Head of caudate nucleus (tissue), 42 donors: ENCODE measurements around the gene LMNTD2.

Experiments used
- DNase-seq, 42 donors: peaks; one replicate each; pipeline versions ENCODE4 v3.0.0 to v3.0.0-alpha.2; 2020 to 2021; ENCODE audit warnings: mixed read lengths in 7 of 42
- intact Hi-C: fragments of 100-400 bp; cut with DNase I; formaldehyde crosslinking; loops from one replicate; pipeline ENCODE4 v1.15.0; 2022

Gene LMNTD2

DNA sequence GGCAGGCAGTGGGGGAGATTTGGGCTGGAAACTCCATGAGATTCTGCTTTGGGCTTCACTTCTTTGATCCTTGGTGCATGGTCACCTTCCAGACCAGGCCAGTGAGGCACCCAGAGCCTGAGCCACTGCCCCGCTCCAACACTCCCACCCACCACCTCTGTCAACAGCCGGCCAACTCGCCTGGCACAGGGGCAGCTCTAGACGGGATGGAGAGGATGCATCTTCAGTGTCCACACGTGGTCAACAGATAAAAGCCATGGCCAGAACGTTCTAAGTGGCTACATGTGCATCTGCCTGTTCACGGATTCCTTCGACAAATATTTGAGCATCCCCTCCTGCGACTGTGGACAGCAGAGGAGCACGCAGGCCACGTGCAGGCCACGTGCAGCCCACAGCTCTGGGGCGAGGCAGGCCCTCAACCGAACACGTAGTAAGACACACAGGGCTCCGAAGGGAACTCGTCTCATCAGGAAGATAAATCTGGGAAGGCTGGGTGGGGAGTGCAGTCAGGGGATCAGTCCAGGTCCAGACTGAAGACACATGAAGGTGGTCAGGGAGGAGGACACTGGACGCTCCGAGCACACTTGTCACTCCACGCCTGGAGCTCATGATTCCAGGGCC is 22.0 kb downstream of the LMNTD2 start:
- DNase-seq: no peak
- intact Hi-C loops: no loop called here

DNA sequence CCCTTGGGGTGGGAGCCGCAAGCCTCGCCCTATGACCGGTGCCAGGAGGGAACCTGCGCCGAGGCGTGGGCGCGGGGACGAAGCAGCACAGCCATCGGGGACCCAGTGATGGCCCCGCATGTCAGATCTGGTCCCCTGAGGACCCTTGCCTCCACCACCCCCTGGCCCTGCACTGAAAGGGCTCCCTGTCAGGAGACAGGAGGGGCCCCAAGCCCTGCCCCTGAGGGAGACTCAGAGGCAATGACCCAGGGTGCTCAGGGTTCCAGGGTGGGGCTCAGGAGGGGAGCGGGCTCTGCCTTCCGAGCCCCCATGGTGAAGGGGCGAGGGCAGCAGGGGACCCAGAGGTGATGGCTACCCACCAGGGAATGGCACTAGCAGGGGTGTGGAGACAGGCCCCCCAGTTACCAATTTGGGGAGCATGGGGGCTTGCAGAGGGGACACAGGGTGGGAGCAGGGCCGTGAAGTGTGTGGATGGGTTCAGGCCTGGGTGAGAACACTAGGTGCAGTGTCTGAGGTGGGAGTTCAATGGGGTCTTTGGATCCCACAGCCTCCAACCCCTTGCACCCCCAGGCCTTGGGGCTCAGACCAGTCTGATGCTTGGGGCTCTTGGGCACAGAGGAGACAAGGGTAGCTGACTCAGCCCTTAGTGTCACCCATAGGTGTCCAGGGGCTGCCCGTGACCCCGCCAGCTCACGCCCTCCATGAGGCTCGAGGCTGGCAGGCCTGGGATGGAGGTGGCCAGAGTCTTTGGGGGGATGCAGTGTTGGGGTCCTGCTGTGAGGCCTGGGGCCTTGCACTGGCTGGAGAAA is 22.7 kb downstream of the LMNTD2 start:
- intact Hi-C loops: no loop called here
- no peak for DNase-seq

DNA sequence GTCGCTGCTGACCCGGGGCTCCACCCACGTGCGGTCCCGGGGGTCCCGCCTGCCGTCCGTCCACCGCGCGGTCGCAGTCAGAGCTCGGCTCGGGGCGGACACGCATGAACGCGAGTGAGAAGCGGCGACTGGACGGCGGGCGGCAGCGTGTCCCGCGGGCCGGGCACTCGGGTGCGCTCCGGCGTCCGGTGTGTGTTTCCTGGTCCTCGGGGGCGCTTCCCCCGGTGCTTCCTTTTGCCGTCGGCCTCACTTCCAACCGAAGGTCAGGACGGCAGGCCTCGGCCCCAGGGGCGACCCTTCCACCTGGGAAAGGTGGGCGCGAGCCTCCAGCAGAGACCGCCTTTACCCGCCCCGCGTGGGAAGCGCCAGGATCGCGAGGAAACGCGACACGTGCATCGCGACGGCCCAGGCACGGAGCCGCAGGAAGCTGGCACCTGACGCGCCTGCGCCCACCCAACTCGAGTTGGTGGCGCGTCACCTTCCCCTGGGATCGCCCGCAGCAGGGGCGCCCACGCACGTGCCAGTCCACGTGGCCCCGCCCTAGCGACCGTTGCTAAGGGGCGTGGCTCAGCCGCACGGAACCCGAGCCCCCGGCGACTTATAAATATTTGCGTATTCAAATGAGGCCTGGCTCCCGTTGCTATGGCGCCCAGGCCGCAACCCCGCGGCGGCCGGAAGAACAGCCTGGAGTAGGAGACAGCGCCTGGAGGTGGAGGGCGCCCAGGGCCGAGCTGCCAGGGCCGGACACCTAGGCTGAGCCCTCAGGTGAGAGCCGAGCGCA is 23.5 kb downstream of the LMNTD2 start, which contains the start of gene LRRC56:
Gene LRRC56, plus strand, starts transcription at position 687 of the 781 bp plus-strand sequence. CDS start 3,158 bp downstream, outside the sequence.
- intact Hi-C loops: no loop called here
- DNase-seq: peak; percentile 44 to 91 (median 80)

DNA sequence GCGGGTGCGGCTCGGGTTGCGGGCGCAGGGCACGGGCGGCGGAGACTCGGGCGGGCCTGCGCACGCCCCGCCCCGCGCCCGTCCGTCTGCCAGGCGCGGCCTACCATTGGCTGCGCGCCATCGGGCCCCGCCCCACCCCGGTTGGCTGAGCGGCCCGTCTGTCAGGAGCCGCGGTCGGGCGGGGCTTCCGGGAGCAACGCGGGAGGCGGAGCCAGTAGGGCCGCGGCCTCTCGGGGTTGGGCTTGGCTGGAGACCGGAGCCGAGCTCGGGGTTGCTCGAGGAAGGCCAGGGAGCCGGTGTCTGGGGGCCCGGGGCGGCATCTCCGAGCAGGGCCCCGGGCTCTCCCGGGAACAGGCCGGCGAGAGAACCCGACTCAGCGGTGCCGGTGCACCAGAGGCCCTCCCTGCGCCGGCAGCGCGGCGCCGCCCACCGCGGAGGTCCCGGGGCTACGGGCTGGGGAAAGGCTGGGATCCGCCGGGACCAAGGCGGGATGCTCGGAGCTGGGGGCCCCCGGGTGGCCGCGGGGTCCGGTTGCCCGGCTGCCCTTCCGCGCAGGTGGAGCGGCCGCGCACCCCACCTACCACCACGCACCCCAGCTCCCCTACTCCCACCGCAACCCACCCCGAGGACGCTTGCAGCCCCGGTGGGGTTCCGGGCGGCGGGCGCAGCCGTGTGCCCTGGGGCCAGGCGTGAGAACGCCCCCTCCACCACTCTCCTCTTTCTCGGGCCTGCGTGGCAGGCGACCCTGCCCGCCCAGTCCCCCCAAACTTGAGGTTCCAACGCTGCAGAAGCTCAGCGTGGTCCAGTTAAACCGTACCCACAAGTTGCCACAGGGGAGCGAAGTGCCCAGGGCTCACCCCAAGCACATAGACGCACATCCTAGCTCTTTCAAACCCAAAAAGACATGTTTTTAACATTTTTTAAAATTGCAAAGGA is 24.8 kb downstream of the LMNTD2 start, which contains the start of gene HRAS:
Gene HRAS, minus strand, starts transcription at position 58 of the 936 bp plus-strand sequence.
- peak; percentile 82 to 99 (median 97) for DNase-seq

DNA sequence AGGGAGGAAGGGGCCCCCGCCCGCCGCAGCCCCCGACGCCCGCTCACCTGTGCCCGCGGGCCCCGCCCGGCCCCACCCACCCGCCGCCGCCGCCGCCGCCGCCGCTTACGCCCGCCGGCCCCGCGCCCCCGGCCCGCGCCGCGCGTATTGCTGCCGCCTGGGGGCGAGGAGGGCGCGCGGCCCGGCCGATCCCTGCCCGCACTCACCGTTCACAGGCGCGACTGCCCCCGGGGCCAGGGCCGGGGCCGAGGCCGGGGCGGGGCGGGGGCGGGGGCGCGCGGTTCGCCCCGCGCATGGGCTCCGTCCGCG is 25.4 kb downstream of the LMNTD2 start:
- peak in 1 of 42 donors; percentile 35 for DNase-seq
- intact Hi-C loops: no loop called here

More for the DNA sequence above, 24.8 kb downstream of the LMNTD2 start, which contains the start of gene HRAS:
- intact Hi-C loops: no loop called here

DNA sequence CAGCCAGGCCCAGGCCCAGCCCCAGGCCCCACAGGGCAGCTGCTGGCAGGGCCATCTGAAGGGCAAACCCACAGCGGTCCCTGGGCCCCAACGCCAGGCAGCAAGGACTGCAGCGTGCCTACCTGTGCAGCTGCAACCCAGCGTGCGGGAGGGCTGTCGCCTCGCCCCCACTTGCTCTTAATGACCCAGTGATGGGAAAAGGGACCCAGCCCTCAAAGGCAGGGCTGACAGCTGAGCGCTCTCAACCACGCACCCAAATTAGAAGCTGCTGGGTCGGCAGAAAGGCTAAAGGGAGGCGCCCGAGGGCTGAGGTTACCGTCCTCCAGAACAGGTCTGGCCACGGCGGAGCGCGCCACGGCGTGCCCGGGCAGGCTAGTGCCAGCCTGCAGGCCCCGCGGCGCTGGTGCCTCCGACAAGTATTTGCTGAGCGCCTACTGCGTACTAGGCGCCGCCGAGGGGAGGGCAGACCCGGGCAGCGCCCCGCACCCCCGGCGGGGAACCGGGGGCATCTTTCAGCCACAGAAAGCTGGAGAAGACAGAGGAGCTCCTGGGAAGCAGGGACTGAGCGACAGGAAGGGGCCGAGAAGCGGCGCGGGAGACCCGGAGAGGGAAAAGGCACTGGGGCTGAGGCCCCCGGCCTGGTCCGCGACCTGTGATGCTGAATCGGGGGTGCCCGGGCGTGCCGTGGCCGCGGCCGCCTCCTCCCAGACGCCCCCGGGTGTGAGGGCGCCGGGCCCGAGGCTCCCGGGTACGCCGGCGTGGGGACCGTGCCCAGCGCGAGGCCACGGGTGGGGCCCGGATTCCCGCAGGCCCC is 25.9 kb downstream of the LMNTD2 start:
- intact Hi-C loops: no loop called here

DNA sequence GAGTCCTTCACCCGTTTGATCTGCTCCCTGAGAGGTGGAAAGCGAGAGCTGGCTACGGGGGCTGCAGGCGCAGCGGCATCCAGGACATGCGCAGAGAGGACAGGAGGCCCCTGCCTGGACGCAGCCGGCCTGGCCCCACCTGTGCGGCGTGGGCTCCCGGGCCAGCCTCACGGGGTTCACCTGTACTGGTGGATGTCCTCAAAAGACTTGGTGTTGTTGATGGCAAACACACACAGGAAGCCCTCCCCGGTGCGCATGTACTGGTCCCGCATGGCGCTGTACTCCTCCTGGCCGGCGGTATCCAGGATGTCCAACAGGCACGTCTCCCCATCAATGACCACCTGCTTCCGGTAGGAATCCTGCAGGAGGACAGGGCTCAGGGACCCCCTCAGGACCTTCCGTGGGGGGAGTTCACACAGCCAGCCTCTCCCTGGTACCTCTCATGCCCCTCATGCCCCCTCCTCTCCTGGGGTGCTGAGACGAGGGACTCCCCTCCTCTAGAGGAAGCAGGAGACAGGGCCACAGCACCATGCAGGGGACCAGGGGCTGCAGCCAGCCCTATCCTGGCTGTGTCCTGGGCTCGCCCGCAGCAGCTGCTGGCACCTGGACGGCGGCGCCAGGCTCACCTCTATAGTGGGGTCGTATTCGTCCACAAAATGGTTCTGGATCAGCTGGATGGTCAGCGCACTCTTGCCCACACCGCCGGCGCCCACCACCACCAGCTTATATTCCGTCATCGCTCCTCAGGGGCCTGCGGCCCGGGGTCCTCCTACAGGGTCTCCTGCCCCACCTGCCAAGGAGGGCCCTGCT is 26.7 kb downstream of the LMNTD2 start:
- DNase-seq: peak in 1 of 42 donors; percentile 0
- intact Hi-C loops: no loop called here

More for the DNA sequence above, 25.9 kb downstream of the LMNTD2 start:
- peak in 29 of 42 donors; percentile 21 to 72 (median 46) for DNase-seq

DNA sequence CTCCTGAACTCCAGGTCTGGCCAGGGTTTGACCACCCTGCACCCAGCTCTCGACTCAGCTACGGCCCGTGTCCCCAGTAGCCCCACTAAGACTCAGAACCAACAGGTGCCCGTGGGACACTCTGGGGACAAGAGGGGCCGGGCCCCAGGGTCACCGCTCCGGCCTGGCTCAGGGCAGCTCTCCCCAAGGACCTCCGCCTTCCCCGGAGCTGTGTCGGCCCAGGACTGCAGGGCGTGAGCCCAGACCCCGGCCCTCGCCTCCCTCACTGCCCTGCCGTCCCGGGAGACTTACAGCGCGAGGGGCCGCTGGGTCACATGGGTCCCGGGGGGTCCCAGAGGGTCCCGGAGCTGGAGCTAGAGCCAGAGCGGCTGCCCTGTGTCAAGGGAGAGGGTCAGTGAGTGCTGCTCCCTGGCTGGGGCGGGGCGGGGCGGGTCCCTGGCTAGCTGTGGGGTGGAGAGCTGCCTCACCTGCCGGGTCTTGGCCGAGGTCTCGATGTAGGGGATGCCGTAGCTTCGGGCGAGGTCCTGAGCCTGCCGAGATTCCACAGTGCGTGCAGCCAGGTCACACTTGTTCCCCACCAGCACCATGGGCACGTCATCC is 27.5 kb downstream of the LMNTD2 start:
- intact Hi-C loops: no loop called here
- peak in 1 of 42 donors; percentile 2 for DNase-seq

DNA sequence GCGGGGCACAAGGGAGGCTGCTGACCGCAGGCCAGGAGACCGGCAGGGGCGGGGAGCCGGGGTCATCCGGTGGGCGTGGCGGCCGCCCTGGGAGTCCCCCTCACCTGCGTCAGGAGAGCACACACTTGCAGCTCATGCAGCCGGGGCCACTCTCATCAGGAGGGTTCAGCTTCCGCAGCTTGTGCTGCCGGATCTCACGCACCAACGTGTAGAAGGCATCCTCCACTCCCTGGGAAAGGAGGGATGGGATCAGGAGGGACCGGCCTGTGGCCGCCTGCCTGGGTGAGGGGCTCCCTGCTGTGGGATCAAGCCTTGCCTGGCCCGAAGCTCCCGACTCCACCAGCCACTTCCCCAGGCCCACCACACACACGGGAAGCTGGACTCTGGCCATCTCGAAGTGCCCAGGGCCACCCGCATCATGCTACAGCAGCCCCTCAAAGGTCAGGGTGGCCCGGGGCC is 28.0 kb downstream of the LMNTD2 start:
- no peak for DNase-seq
- intact Hi-C loops: no loop called here

DNA sequence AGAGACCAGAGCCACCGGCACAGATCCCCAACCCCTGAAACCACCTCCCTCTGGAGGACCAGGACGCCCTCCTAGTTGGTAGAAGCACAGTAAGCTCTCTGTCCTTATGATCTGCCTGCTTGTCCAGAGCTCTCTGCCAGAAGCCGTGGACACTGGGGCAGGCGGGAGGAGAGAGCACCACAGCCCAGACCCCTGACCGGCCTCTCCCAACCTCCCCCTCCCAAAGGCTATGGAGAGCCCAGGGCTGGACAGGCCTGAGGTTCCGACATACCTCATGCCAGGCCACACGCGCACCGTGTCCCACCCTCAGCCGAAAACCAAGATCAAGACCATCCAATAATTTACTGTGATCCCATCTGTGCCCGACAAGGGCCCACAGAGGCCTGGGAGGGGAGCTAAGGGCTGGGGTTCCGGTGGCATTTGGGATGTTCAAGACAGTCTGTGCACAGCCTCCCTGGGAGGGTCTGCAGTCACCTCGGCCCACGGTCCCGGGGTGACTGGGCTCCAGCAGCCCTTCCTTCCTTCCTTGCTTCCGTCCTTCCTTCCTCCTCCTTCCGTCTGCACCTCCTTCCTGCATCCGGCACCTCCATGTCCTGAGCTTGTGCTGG is 28.5 kb downstream of the LMNTD2 start:
- intact Hi-C loops: no loop called here
- DNase-seq: no peak

DNA sequence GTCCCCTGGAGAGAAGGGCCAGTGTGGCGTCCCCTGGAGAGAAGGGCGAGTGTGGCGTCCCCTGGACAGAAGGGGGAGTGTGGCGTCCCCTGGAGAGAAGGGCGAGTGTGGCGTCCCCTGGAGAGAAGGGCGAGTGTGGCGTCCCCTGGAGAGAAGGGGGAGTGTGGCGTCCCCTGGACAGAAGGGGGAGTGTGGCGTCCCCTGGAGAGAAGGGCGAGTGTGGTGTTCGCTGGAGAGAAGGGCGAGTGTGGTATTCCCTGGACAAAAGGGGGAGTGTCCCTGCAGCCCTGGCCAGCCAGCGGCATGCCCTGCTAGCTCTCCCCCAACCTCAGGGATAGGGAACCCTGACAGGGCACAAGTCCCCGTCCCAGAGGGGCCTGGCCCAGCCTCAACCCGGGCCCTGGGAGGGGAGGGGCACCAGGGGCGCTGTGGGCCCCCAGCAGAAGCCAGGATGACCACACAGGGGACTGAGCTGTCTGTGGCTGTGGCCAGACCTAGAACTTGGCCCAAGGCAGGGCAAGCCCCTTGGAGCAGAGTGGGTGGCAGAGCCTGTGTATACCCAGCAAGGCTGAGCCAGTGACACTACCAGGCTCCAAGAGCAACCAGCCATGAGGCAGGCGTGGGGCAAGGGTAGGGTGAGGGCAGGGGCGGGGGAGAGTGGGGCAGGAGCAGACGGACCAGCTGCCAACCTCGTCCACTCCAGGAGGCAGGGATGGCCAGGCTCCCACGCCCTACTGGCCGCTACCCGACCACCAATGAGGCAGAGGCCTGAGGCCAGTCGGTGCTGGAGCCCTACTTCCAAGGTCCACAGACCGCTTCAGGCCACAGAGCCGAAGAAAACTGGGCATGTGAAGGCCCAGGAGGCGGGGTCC is 29.3 kb downstream of the LMNTD2 start:
- intact Hi-C loops: no loop called here
- no peak for DNase-seq

DNA sequence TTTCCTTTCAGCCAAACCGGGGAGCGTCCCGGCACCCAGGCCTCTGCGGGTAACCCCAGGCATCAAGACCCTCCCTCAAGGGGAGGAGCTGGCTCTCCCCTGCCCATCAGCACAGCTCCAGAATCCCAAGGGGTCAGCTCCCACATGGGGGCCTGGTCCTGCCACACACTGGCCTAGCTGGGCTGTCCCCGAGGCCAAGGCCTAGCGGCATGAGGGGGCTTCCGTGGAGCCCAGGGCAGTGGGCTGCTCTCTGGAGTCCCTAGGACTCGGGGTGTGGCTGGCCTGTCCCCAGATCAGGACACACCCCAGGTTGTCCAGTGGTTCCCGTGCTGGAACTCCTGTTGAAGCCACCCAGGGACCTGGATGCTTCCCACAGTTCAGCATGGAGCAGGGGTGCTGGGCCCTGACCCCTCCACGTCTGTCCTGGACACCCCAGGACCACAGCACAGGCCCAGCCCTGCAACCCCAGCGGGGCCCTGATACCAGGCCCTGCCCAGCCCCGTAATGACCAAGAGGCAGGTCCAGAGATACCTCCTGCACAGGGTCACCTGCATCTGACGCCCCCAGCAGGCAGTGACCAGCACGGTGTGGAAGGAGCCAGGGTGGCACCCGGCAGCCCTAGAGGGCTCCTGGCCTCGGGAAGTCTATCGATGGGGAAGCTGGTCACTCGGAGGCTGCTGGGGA is 30.7 kb downstream of the LMNTD2 start:
- peak in 1 of 42 donors; percentile 2 for DNase-seq
- intact Hi-C loops: no loop called here

DNA sequence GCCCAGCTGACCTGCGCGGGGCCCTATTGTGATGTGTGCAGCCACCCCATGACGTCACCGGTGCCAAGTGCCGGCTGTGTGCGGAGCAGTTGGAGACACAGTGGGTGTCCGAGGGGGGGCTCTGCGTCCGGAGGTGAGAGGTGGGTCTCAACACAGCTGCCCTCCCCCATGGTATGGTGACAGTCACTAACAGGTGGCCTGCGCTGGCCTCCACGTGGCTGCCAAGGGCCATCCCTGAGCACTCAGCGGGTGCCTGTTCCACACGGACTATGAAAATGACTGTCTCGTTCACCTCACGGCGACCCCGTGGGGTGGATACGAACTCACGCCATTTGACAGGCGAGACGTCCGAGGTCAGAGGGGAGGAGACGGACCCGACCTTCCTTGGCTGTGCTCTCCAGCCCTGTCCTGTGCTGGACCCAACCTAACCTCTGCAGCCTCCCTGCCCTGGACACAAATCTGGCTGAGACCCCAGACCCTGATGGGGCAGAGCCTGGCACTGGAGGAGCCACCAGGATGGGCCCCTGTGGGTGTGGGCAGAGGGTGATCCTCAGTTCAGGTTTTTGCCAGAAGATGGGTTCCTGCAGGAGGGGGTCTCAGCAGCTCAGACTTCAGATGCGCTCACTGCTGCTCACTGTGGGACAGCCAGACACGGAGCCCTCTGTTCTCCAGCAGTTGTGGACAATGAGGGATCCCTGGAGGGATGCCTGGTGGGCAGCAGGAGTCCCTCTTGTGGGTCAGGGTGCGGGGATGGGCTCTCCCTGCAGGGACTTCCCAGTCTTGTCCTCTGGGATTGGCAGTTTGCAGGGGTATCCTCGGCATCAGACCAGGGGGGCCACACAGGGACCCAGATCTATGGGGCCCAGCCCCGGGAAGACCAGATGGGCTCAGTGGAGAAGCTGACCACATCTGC is 31.5 kb downstream of the LMNTD2 start:
- intact Hi-C loops: no loop called here
- DNase-seq: peak in 1 of 42 donors; percentile 3
